NOMO-1 treated with dmso at 0.1 percent for 144 hours (cell line): ENCODE data around the gene TTC3.
"Not testable (repeated sequence)": the region's sequence is repeated elsewhere in the genome, so short reads cannot be mapped to it uniquely, and the experiment has no call there.

Experiments used
- DNase-seq: peaks from one replicate; lab custom pipeline; 2025; ENCODE audit not compliant: unreplicated experiment; lab: John Stamatoyannopoulos, UW

The TTC3 gene

GRCh38 chr21:37072988-37073416, at the start of gene TTC3, which contains the start of gene PIGP:
Gene TTC3 (plus strand): TSS chr21:37073254. CDS start chr21:37087258, 14,004 bp downstream.
Gene PIGP (minus strand): TSS chr21:37073071. CDS start chr21:37072515, 556 bp downstream.
- peak; percentile 83 for DNase-seq

- no peak for DNase-seq
These were observed 46.6 kb upstream of the TTC3 start for GRCh38 chr21:37026499-37026898.

DNA sequence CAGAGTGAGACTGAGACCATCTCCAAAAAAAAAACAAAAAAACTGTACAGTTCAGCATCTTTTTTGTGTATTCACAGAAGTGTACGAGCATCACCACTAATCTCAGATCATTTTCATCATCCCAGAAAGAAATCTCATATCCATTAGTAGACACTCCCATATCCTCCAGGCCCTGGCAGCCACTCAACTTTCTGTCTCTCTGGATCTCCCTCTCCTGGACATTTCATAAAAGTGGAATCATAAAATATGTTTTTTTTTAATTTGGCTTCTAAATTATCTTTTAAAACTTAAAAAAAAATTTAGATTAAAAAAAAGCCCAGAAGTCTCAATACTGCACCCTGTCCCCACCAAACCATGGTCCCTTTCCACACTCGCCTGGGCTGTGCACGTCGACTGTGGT, 44.5 kb upstream of the TTC3 start:
- DNase-seq: no peak

GRCh38 chr21:37030864-37031263, 42.2 kb upstream of the TTC3 start:
- no peak for DNase-seq

GRCh38 chr21:37032293-37032692, 40.8 kb upstream of the TTC3 start:
- no peak for DNase-seq

DNA sequence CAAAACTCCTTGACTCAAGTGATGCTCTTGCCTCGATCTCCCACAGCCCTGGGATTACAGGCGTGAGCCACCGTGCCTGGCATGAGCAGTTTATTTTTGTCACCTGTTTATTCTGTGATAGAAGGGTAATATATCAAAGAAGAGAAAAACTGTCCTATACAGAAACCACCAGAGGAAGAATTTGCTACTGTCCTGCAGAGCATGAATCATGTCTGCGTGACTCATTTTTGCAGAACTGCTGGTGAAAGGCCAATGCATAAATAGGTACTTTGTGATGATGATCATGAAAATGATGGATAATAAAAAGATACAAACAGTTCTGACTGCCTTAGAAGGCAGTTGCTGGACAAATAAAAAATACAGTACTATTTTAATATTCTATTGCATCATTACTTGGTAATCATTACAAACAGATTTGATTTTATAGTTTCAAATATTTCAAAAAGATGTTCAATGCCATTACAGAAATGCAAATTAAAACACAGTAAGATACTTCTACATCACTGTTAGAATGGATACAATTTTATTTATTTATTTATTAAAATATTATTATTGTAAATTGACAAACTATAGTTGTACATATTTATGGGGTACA, 40.1 kb upstream of the TTC3 start:
- no peak for DNase-seq

DNA sequence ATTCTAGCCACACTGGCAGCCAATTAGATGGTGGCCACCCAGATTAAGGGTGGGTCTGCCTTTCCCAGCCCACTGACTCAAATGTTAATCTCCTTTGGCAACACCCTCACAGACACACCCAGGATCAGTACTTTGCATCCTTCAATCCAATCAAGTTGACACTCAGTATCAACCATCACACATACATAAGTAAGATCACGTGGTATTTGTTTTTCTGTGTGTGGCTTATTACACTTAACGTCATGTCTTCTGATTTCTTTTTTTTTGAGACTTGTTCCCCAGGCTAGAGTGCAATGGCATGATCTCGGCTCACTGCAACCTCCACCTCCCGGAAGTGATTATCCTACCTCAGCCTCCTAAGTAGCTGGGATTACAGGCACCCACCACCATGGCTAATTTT, 38.7 kb upstream of the TTC3 start:
- DNase-seq: not testable (repeated sequence)

DNA sequence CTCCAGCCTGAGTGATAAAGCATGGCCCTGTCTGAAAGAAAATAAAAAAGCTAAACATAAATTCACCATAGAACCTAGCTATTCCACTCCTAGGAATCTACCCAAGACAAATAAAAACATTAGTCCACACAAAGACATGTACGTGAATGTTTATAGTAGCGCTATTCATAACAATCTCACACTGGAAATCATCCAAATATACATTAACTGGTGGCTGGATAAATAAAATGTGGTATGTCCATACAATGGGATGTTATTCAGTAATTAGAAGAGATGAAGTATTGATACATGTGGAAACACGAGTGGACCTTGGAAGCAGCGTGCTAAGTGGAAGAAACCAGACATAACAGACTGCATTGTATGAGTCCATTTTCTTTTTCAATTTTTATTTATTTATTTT, 36.9 kb upstream of the TTC3 start:
- no peak for DNase-seq

GRCh38 chr21:37039411-37040075, 33.5 kb upstream of the TTC3 start:
- DNase-seq: no peak

DNA sequence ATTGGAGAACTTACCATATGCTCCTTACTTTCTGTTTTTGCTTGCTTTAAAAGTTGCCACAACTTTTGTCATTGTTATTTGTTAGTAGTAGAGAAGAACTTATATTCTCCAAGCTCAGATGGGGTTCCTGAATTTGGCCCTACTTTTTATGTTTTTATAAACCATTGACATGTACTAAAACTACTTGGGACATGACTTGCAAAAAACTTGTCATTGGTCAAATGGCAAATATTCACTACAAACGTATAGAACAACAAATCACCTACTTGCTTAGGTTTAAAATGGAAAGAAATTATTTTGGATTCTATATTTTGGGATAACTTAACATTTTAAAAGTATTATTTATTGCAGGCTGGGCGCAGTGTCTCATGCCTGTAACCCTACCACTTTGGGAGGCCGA, 32.8 kb upstream of the TTC3 start:
- DNase-seq: no peak

- DNase-seq: no peak
These were observed 31.3 kb upstream of the TTC3 start for GRCh38 chr21:37041706-37042271.

DNA sequence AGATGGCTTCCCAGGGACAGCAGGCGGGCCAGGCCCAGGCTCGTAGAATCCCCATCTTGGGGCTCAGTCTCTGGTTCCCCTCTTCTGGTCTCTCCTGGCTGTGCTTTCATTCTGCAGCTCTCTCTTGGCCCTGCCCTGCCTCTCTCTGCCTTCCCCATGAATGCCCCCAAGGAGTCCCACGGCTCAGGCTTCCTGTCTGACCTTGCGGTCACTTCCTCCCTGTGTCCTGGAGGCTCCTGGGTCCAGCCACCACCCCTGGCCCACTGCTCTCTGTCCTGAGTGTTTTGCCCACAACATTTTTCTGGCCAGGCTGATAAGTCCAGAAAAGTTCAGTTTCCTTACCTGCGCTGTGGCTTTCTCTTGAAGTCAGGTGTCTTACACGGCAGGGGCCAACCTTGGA, 29.2 kb upstream of the TTC3 start:
- no peak for DNase-seq

GRCh38 chr21:37044643-37045042, 28.4 kb upstream of the TTC3 start:
- DNase-seq: no peak

- DNase-seq: peak; percentile 51
These were observed 27.9 kb upstream of the TTC3 start for GRCh38 chr21:37045149-37045548.

GRCh38 chr21:37045556-37045955, 27.5 kb upstream of the TTC3 start:
- no peak for DNase-seq

DNA sequence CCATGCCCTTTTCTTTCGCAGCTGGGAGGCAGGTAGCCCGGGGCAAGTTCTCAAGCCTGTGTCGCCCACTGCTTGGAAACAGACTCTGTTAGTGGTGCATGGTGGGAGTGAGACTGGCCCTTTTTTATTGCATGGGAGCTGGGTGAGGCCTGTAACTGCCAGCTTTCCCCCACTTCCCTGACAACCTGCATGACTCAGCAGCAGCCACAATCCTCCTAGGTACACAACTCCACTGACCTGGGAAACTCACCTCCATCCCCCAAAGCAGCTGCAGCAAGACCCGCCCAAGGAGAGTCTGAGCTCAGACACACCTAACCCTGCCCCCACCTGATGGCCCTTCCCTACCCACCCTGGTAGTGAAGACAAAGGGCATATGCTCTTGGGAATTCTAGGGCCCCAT, 26.0 kb upstream of the TTC3 start:
- no peak for DNase-seq

- not testable (repeated sequence) for DNase-seq
These were observed 23.3 kb upstream of the TTC3 start for GRCh38 chr21:37049741-37050140.

DNA sequence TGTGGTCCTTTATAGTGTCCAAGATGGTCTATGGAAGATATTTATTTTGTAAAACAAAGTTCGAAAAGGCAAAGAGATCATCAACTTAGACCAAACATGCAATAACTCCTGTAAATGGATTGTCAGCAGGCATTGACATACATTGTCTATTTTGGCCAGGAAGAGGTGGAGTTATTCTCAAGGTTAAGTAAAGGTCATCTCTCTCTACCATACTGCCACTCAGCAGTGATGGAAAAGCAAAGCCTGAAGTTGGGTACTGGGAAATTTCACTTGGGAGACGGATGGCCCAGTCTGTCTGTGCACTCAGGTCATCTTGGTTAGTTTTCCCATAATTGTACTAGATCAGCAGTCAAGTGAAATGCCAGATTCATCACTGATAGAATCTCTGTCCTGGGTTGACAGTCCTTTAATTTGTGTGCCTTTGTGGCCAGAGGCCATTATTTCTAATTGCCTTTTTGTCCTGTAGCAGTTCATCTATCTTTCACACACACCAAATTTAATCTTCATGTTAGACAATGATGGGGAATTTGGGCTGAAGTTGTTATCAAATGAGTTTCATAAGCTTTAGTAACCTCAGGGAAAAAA, 17.7 kb upstream of the TTC3 start:
- DNase-seq: no peak

DNA sequence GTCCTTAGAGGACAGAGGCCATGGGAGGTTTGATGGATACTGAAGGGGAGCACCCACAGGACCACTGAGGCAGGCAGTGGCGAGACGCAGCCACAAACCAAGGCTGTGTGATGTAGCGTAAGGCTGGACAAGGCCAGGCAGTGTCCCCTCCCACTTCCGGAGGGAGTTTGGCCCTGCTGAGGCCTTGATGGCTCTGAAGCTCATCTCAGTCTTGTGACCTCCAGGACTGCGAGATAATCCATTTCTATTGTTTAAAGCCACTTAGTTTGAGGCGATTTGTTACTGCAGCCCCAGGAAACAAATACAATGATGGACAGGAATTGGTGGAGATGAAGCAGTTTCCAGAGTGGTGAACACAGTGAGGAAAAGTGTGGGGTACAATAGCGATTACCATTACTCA, 15.4 kb upstream of the TTC3 start:
- DNase-seq: no peak

- peak; percentile 33 for DNase-seq
These were observed 14.8 kb upstream of the TTC3 start for GRCh38 chr21:37058261-37058660.

DNA sequence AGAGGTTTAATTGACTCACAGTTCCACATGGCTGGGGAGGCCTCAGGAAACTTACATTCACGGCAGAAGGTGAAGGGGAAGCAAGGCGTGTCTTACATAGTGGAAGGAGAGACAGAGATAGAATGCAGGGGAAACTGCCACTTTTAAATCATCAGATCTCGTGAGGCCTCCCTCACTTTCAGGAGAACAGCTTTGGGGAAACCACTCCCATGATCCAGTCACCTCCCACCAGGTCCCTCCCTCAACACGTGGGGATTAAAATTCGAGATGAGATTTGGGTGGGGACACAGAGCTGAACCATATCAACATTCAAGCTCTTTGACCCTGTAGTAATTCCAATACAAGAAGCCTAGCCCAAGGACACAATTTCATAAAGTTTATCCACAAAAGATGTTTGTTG, 13.9 kb upstream of the TTC3 start:
- no peak for DNase-seq

GRCh38 chr21:37060296-37060695, 12.8 kb upstream of the TTC3 start:
- no peak for DNase-seq
